Measurements from ENCODE around the gene SYTL1. TPM values are rescaled to one million over a fixed set of nuclear protein-coding genes. Genes with fewer than 3 reads are reported as not detected.

The SYTL1 gene
- total RNA-seq, 4 donors from 2014 or later, result 12.4 to 23.9 (median 18.4) TPM

GRCh38 chr1:27298632-27299384 lies 43.0 kb upstream of the SYTL1 start:
- peaks cover 46 to 48% of the 10 kb centered on the region in 2 donors for H3K36me3 ChIP-seq
- intact Hi-C loops (cut with DNase I), result no loop called here
- no peaks in the 10 kb centered on the region for H3K27me3 ChIP-seq
- peaks cover 0 to 22% of the 10 kb centered on the region in 2 donors for H3K4me1 ChIP-seq
- no peak overlapping the region for H3K4me3 ChIP-seq (replicated peaks in 1 of 3)
- DNase-seq, result no peak
- TF ChIP-seq POLR2A (IDR thresholded peaks at IDR 0.05), result no peak
- TF ChIP-seq, protein P1, sequence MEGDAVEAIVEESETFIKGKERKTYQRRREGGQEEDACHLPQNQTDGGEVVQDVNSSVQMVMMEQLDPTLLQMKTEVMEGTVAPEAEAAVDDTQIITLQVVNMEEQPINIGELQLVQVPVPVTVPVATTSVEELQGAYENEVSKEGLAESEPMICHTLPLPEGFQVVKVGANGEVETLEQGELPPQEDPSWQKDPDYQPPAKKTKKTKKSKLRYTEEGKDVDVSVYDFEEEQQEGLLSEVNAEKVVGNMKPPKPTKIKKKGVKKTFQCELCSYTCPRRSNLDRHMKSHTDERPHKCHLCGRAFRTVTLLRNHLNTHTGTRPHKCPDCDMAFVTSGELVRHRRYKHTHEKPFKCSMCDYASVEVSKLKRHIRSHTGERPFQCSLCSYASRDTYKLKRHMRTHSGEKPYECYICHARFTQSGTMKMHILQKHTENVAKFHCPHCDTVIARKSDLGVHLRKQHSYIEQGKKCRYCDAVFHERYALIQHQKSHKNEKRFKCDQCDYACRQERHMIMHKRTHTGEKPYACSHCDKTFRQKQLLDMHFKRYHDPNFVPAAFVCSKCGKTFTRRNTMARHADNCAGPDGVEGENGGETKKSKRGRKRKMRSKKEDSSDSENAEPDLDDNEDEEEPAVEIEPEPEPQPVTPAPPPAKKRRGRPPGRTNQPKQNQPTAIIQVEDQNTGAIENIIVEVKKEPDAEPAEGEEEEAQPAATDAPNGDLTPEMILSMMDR (IDR thresholded peaks at IDR 0.05), result no peak
- WGBS, 2 donors, result 83 to 86% methylated on average over 3 to 6 of the region's 8 CpGs
- H3K9me3 ChIP-seq, result no peaks in the 10 kb centered on the region
- H3K27ac ChIP-seq, result peak overlapping the region in 1 of 3 donors; percentile 61

DNA sequence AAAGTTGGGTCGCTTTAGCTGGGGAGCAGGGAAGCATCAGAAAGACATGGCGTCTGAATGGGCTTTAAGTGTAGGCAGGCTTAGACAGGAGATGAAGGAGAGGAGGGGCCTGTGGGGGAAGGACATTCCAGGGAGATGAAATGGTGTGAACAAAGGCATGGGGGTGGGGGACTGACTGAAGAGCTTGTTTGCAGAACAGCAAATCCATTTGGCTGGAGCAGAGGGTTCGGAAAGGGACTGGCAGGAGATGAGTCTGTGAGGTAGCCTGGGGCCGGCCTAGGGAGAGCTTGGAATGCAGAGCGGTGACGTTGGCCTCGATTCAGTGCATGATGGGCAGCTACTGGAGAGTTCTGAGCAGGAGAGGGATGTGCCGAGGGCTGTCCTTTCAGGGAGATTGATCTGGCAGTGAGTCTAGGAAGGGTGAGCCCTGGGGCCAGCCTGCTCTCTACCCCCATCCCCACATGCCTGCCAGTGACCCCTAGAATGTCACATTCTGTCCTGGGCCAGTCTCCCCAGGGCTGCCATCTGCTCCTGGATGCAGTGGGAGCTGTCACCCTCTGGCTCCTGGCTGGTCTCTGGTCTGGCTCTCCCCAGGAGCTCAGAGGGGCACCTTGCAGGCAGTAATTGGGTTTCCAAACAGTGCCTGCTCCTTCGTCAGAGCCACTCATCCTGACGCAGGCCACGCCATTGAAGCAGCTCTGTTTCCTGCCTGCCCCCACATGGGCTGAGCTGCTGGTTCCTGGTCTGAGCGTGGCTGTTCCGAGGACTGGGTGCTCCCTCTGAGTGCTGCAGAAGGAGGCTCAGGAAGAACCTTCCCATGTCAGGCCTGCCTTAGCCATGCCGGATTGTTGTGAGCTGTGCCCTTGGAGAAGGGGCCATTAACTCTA lies 42.2 kb upstream of the SYTL1 start:
- peaks cover 38 to 41% of the 10 kb centered on the region in 2 donors for H3K36me3 ChIP-seq
- intact Hi-C loops (cut with DNase I), result loop anchor here (2.0 kb wide), 1 partner anchor 87 kb away; no protein-coding TSS in a partner anchor
- H3K4me3 ChIP-seq (replicated peaks in 1 of 3), result no peak overlapping the region
- WGBS, 2 donors, result 71 to 77% methylated on average over 9 to 14 of the region's 14 CpGs
- H3K4me1 ChIP-seq, result peaks cover 0 to 22% of the 10 kb centered on the region in 2 donors
- no peaks in the 10 kb centered on the region for H3K27me3 ChIP-seq
- peak overlapping the region in 1 of 3 donors; percentile 61 for H3K27ac ChIP-seq
- no peak for TF ChIP-seq POLR2A (IDR thresholded peaks at IDR 0.05)
- TF ChIP-seq, protein P1 (IDR thresholded peaks at IDR 0.05), result no peak
- H3K9me3 ChIP-seq, result no peaks in the 10 kb centered on the region
- peak in 1 of 2 donors; percentile 12 for DNase-seq

- Histone ChIP-seq H3K36me3 (peaks cover 32 to 41% of the 10 kb centered on the region in 2 donors), H3K27ac (peak overlapping the region in 1 of 3 donors; percentile 61), H3K4me3 (replicated peaks in 1 of 3) (no peak overlapping the region), H3K4me1 (peaks cover 0 to 22% of the 10 kb centered on the region in 2 donors), H3K27me3 (no peaks in the 10 kb centered on the region), H3K9me3 (no peaks in the 10 kb centered on the region)
- intact Hi-C loops (cut with DNase I), result loop anchor here (2.0 kb wide), 1 partner anchor 86 kb away; no protein-coding TSS in a partner anchor
- WGBS, 2 donors, result 42 to 44% methylated on average over 5 of the region's 5 CpGs
- TF ChIP-seq, protein P1 (IDR thresholded peaks at IDR 0.05), result peak; percentile 96 to 99 (median 97)
- no peak for TF ChIP-seq POLR2A (IDR thresholded peaks at IDR 0.05)
- peak; percentile 77 to 80 for DNase-seq
Observed at GRCh38 chr1:27300341-27301051, 41.3 kb upstream of the SYTL1 start.

DNA sequence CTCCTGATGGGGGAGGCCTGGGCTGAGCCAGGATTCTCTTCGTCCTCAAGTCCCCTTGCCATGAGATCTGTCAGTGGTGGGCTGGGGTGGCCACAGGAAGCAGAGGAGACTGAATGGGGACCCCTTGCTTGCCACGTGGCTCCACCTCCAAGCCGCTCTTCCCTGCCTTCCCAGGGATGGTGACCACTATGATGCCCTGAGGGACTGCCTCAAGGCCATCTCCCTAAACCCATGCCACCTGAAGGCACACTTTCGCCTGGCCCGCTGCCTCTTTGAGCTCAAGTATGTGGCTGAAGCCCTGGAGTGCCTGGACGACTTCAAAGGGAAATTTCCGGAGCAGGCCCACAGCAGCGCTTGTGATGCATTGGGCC lies 40.8 kb upstream of the SYTL1 start:
- peaks cover 0 to 22% of the 10 kb centered on the region in 2 donors for H3K4me1 ChIP-seq
- intact Hi-C loops (cut with DNase I), result loop anchor here (2.0 kb wide), 1 partner anchor 86 kb away; no protein-coding TSS in a partner anchor
- WGBS, 2 donors, result 78 to 88% methylated on average over 8 of the region's 8 CpGs
- no peak overlapping the region for H3K4me3 ChIP-seq (replicated peaks in 1 of 3)
- H3K27me3 ChIP-seq, result no peaks in the 10 kb centered on the region
- H3K36me3 ChIP-seq, result peaks cover 32 to 42% of the 10 kb centered on the region in 2 donors
- DNase-seq, result peak in 1 of 2 donors; percentile 30
- TF ChIP-seq, protein P1 (IDR thresholded peaks at IDR 0.05), result no peak
- no peak for TF ChIP-seq POLR2A (IDR thresholded peaks at IDR 0.05)
- peak overlapping the region in 1 of 3 donors; percentile 61 for H3K27ac ChIP-seq
- H3K9me3 ChIP-seq, result no peaks in the 10 kb centered on the region

Measured in thyroid gland (tissue), 4 donors.